ENCODE data around the gene CCDC30.

CCDC30 gene

GRCh38 chr1:42418516-42418915 lies 44.6 kb upstream of the CCDC30 start:
- no peak for TF ChIP-seq TCF12 (IDR thresholded peaks at IDR 0.05; ENCODE audit: low read depth)
- no peak for TF ChIP-seq RAD21 (IDR thresholded peaks at IDR 0.05; ENCODE audit: low read depth)
- no peak for TF ChIP-seq FOXM1 (IDR thresholded peaks at IDR 0.05; ENCODE audit: borderline replicate concordance, low read depth)

- TF ChIP-seq USF1 (IDR thresholded peaks at IDR 0.05): no peak
- TF ChIP-seq NFIC (IDR thresholded peaks at IDR 0.05): no peak
- no peak for TF ChIP-seq RAD21 (IDR thresholded peaks at IDR 0.05; ENCODE audit: low read depth)
Observed at GRCh38 chr1:42419126-42419821, 43.8 kb upstream of the CCDC30 start.

GRCh38 chr1:42420121-42420520 lies 43.0 kb upstream of the CCDC30 start:
- TF ChIP-seq ZBTB7A (IDR thresholded peaks at IDR 0.05; ENCODE audit: low read depth): no peak
- TF ChIP-seq NFIC (IDR thresholded peaks at IDR 0.05): no peak
- TF ChIP-seq RAD21 (IDR thresholded peaks at IDR 0.05; ENCODE audit: low read depth): no peak
- TF ChIP-seq REST (IDR thresholded peaks at IDR 0.05; ENCODE audit: low read depth): no peak
- no peak for TF ChIP-seq EP300 (IDR thresholded peaks at IDR 0.05; ENCODE audit: borderline replicate concordance)
- TF ChIP-seq TEAD4 (IDR thresholded peaks at IDR 0.05): no peak
- TF ChIP-seq YY1 (IDR thresholded peaks at IDR 0.05; ENCODE audit: low read depth): no peak
- no peak for TF ChIP-seq MAX (IDR thresholded peaks at IDR 0.05)
- TF ChIP-seq USF1 (IDR thresholded peaks at IDR 0.05): no peak
- no peak for TF ChIP-seq CREB1 (IDR thresholded peaks at IDR 0.05; ENCODE audit: low read depth)
- TF ChIP-seq TCF12 (IDR thresholded peaks at IDR 0.05; ENCODE audit: low read depth): no peak
- TF ChIP-seq EGR1 (IDR thresholded peaks at IDR 0.05): no peak
- no peak for TF ChIP-seq FOXM1 (IDR thresholded peaks at IDR 0.05; ENCODE audit: borderline replicate concordance, low read depth)
- TF ChIP-seq TAF1 (IDR thresholded peaks at IDR 0.05; ENCODE audit: low read depth): no peak

- TF ChIP-seq YY1 (IDR thresholded peaks at IDR 0.05; ENCODE audit: low read depth) (no peak), ZBTB7A (IDR thresholded peaks at IDR 0.05; ENCODE audit: low read depth) (no peak), TEAD4 (IDR thresholded peaks at IDR 0.05) (no peak), USF1 (IDR thresholded peaks at IDR 0.05) (no peak), NFIC (IDR thresholded peaks at IDR 0.05) (peak; percentile 52), TCF12 (IDR thresholded peaks at IDR 0.05; ENCODE audit: low read depth) (no peak), EGR1 (IDR thresholded peaks at IDR 0.05) (no peak)
Observed at GRCh38 chr1:42420911-42421585, 42.0 kb upstream of the CCDC30 start.

- TF ChIP-seq CEBPB (IDR thresholded peaks at IDR 0.05): no peak
- no peak for TF ChIP-seq ZBTB7A (IDR thresholded peaks at IDR 0.05; ENCODE audit: low read depth)
- TF ChIP-seq EP300 (IDR thresholded peaks at IDR 0.05; ENCODE audit: borderline replicate concordance): no peak
- no peak for TF ChIP-seq CREB1 (IDR thresholded peaks at IDR 0.05; ENCODE audit: low read depth)
- TF ChIP-seq MAX (IDR thresholded peaks at IDR 0.05): no peak
- no peak for TF ChIP-seq FOXM1 (IDR thresholded peaks at IDR 0.05; ENCODE audit: borderline replicate concordance, low read depth)
- TF ChIP-seq TCF12 (IDR thresholded peaks at IDR 0.05; ENCODE audit: low read depth): no peak
- TF ChIP-seq TAF1 (IDR thresholded peaks at IDR 0.05; ENCODE audit: low read depth): no peak
- TF ChIP-seq RAD21 (IDR thresholded peaks at IDR 0.05; ENCODE audit: low read depth): no peak
- TF ChIP-seq TEAD4 (IDR thresholded peaks at IDR 0.05): no peak
- TF ChIP-seq EGR1 (IDR thresholded peaks at IDR 0.05): no peak
- TF ChIP-seq YY1 (IDR thresholded peaks at IDR 0.05; ENCODE audit: low read depth): no peak
- TF ChIP-seq NFIC (IDR thresholded peaks at IDR 0.05): no peak
- TF ChIP-seq REST (IDR thresholded peaks at IDR 0.05; ENCODE audit: low read depth): no peak
- TF ChIP-seq USF1 (IDR thresholded peaks at IDR 0.05): no peak
Observed at GRCh38 chr1:42422737-42423136, 40.3 kb upstream of the CCDC30 start.

Data from Ishikawa (cell line).